Esophagus muscularis mucosa (tissue), 3 donors: ENCODE measurements around the gene UBE2E2.

Source experiments
- POLR2A ChIP-seq: fragments of 450-650 bp; IDR thresholded peaks from one replicate; pipeline ENCODE4 v1.6.1; 2017; ENCODE audit warnings: antibody characterized with exemption, moderate library complexity, mild to moderate bottlenecking, low read depth
- TF ChIP-seq, protein P1 (sequence below), 3 experiments: fragments of 200-600 bp in 2 of 3; fragments of 450-650 bp in 1 of 3; sonication (generic) in 2 of 3; IDR thresholded peaks; one replicate each; pipeline ENCODE4 v1.5.1; 2017 to 2019; ENCODE audit warnings: antibody characterized with exemption in 3 of 3, mild to moderate bottlenecking in 2 of 3, moderate library complexity in 1 of 3

DNA sequence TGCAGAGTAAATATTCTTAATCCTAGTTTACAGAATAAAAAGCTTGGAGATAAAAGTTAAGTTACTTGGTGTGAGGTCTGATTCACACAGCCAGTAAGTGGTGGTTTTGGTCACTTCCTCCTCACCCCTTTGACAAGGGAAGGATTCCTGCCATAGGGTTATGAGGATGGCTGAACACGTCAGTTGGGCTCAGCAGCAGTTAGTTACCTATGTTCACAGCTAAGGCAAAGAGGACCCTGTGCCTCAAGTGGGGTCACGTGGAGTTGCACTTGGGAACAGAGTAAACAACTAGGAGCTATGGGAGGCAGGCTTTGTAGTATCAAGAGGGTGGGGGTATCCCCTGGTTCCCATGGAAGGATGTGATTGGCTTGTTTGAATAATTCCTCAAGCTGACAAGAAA, 232.2 kb downstream of the UBE2E2 start:
- TF ChIP-seq, protein P1, sequence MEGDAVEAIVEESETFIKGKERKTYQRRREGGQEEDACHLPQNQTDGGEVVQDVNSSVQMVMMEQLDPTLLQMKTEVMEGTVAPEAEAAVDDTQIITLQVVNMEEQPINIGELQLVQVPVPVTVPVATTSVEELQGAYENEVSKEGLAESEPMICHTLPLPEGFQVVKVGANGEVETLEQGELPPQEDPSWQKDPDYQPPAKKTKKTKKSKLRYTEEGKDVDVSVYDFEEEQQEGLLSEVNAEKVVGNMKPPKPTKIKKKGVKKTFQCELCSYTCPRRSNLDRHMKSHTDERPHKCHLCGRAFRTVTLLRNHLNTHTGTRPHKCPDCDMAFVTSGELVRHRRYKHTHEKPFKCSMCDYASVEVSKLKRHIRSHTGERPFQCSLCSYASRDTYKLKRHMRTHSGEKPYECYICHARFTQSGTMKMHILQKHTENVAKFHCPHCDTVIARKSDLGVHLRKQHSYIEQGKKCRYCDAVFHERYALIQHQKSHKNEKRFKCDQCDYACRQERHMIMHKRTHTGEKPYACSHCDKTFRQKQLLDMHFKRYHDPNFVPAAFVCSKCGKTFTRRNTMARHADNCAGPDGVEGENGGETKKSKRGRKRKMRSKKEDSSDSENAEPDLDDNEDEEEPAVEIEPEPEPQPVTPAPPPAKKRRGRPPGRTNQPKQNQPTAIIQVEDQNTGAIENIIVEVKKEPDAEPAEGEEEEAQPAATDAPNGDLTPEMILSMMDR (IDR thresholded peaks at IDR 0.05) = no peak
- TF ChIP-seq POLR2A = no peak
